H1 (cell line): ENCODE results near the gene ADO. TPM values are rescaled to one million over a fixed set of nuclear protein-coding genes. Genes with fewer than 3 reads are reported as not detected.

Experiments
- CTCF ChIA-PET: fragments of 300-600 bp; sonication (Branson Sonifier 250); formaldehyde crosslinking; loops from one replicate; lab custom pipeline; 2021; ENCODE audit not compliant: partially characterized antibody; lab: Charles Lee
- POLR2A ChIA-PET: fragments of 300-600 bp; sonication (Branson Sonifier 250); formaldehyde crosslinking; loops from one replicate; lab custom pipeline; 2021; ENCODE audit warnings: inconsistent platforms; ENCODE audit not compliant: partially characterized antibody; lab: Charles Lee
- DNase-seq, 2 experiments: peaks; one replicate each; pipeline versions ENCODE4 v3.0.0 to v3.0.0-alpha.2; 2010 to 2022; ENCODE audit warnings: low spot score in 2 of 2, low read depth in 1 of 2, mixed read lengths in 1 of 2
- FAIRE-seq: peaks from 2 replicates; lab custom pipeline; 2011; peaks lifted over from hg19 to GRCh38; lab: Jason Lieb, UNC
- H2AFZ ChIP-seq: 2 replicates; pipeline ENCODE4 v1.8.1; 2012; ENCODE audit warnings: low read length, inconsistent platforms
- H2AK5ac ChIP-seq: 2 replicates; pipeline ENCODE4 v1.6.1; 2013; ENCODE audit warnings: low read depth, low read length
- H2BK120ac ChIP-seq: replicated peaks from 2 replicates; pipeline ENCODE3; 2013; ENCODE audit warnings: low read depth, low read length, inconsistent platforms
- H2BK12ac ChIP-seq: 2 replicates; pipeline ENCODE4 v1.6.1; 2013; ENCODE audit warnings: low read depth, low read length
- H2BK15ac ChIP-seq: 2 replicates; pipeline ENCODE4 v1.6.1; 2013; ENCODE audit warnings: low read length
- H2BK20ac ChIP-seq: 2 replicates; pipeline ENCODE4 v1.6.1; 2013; ENCODE audit warnings: low read length
- H2BK5ac ChIP-seq: 2 replicates; pipeline ENCODE4 v1.6.1; 2013; ENCODE audit warnings: low read depth, low read length
- H3K14ac ChIP-seq: 2 replicates; pipeline ENCODE4 v1.6.1; 2013; ENCODE audit warnings: inconsistent platforms; ENCODE audit not compliant: insufficient read length
- H3K18ac ChIP-seq: 2 replicates; pipeline ENCODE4 v1.6.1; 2013; ENCODE audit warnings: low read length; ENCODE audit errors: extremely low read depth
- H3K23ac ChIP-seq: 2 replicates; pipeline ENCODE4 v1.6.1; 2013; ENCODE audit warnings: inconsistent platforms; ENCODE audit not compliant: insufficient read length
- H3K23me2 ChIP-seq: 2 replicates; pipeline ENCODE4 v1.6.1; 2013; ENCODE audit warnings: low read depth, low read length
- H3K27ac ChIP-seq: 2 replicates; pipeline ENCODE4 v1.6.1; 2011; ENCODE audit warnings: low read depth, low read length, inconsistent platforms
- H3K27me3 ChIP-seq, 4 experiments: replicated peaks in 1 of 4; 1 replicate in 1 of 4; 2 replicates in 3 of 4; pipeline versions ENCODE4 v1.6.1 to v1.8.1; 2011 to 2013; ENCODE audit warnings: low read length in 3 of 4, mild to moderate bottlenecking in 3 of 4, inconsistent platforms in 2 of 4, mixed read lengths in 2 of 4, moderate library complexity in 1 of 4; ENCODE audit not compliant: control insufficient read depth in 3 of 4, insufficient read depth in 3 of 4; ENCODE audit errors: extremely low read depth in 1 of 4
- H3K36me3 ChIP-seq, 4 experiments: 2 replicates each; pipeline versions ENCODE4 v1.6.1 to v1.8.1; 2011 to 2013; ENCODE audit warnings: mild to moderate bottlenecking in 4 of 4, low read length in 3 of 4, moderate library complexity in 2 of 4, control low read depth in 1 of 4, inconsistent platforms in 1 of 4; ENCODE audit not compliant: insufficient read depth in 4 of 4, control insufficient read depth in 2 of 4
- H3K4ac ChIP-seq: replicated peaks from 2 replicates; pipeline ENCODE3; 2013; ENCODE audit warnings: low read length, low read depth, mixed read lengths, inconsistent platforms; ENCODE audit not compliant: insufficient read length
- H3K4me1 ChIP-seq, 4 experiments: replicated peaks in 1 of 4; 1 replicate in 1 of 4; 2 replicates in 3 of 4; pipeline versions ENCODE4 v1.6.1 to v1.8.1; 2011 to 2013; ENCODE audit warnings: low read length in 3 of 4, inconsistent platforms in 2 of 4, mixed read lengths in 1 of 4; ENCODE audit not compliant: insufficient read depth in 4 of 4, control insufficient read depth in 3 of 4
- H3K4me2 ChIP-seq, 2 experiments: 2 replicates each; pipeline versions ENCODE4 v1.6.1 to v1.8.1; 2011 to 2013; ENCODE audit warnings: low read depth in 2 of 2, low read length in 2 of 2, control low read depth in 1 of 2, inconsistent platforms in 1 of 2, mild to moderate bottlenecking in 1 of 2; ENCODE audit not compliant: insufficient read depth in 1 of 2
- H3K4me3 ChIP-seq, 4 experiments: fragments of 200-600, 300-600 bp in 1 of 4; sonication (generic), shearing (Covaris generic), sonication (Bioruptor Twin) in 1 of 4; 2 replicates each; pipeline versions ENCODE4 v1.5.1 to v1.8.1; 2011 to 2016; ENCODE audit warnings: low read length in 4 of 4, low read depth in 3 of 4, control low read depth in 2 of 4, inconsistent platforms in 2 of 4, mild to moderate bottlenecking in 2 of 4, mixed read lengths in 1 of 4, moderate library complexity in 1 of 4; ENCODE audit not compliant: insufficient read depth in 2 of 4; ENCODE audit errors: extremely low read depth in 1 of 4
- H3K56ac ChIP-seq: replicated peaks from 2 replicates; pipeline ENCODE3; 2013; ENCODE audit warnings: low read depth, mild to moderate bottlenecking, mixed read lengths, low read length, inconsistent platforms; ENCODE audit not compliant: insufficient read length
- H3K79me1 ChIP-seq: 2 replicates; pipeline ENCODE4 v1.6.1; 2013; ENCODE audit warnings: low read depth, low read length, control low read depth
- H3K79me2 ChIP-seq, 2 experiments: 2 replicates each; pipeline versions ENCODE4 v1.6.1 to v1.8.1; 2012 to 2013; ENCODE audit warnings: low read length in 2 of 2, mild to moderate bottlenecking in 2 of 2, inconsistent platforms in 1 of 2; ENCODE audit not compliant: insufficient read depth in 2 of 2, control insufficient read depth in 1 of 2
- H3K9ac ChIP-seq, 4 experiments: replicated peaks in 1 of 4; 1 replicate in 1 of 4; 2 replicates in 3 of 4; pipeline versions ENCODE4 v1.6.1 to v1.8.1; 2011 to 2013; ENCODE audit warnings: low read depth in 3 of 4, low read length in 3 of 4, control low read depth in 2 of 4, mild to moderate bottlenecking in 2 of 4, moderate library complexity in 2 of 4, inconsistent platforms in 1 of 4; ENCODE audit errors: extremely low read depth in 1 of 4
- H3K9me3 ChIP-seq, 2 experiments: 2 replicates each; pipeline versions ENCODE4 v1.6.1 to v1.8.1; 2012 to 2013; ENCODE audit warnings: mild to moderate bottlenecking in 2 of 2, moderate library complexity in 2 of 2, control low read depth in 1 of 2, inconsistent platforms in 1 of 2, low read depth in 1 of 2, low read length in 1 of 2, mixed read lengths in 1 of 2; ENCODE audit not compliant: insufficient read depth in 2 of 2
- H4K20me1 ChIP-seq, 2 experiments: replicated peaks in 1 of 2; 2 replicates each; pipeline versions ENCODE3 to v1.8.1; 2011 to 2013; ENCODE audit warnings: inconsistent platforms in 2 of 2, low read length in 2 of 2, mild to moderate bottlenecking in 1 of 2; ENCODE audit not compliant: insufficient read depth in 2 of 2, control insufficient read depth in 1 of 2
- H4K5ac ChIP-seq: 2 replicates; pipeline ENCODE4 v1.6.1; 2013; ENCODE audit warnings: low read length, low read depth, mixed read lengths, inconsistent platforms; ENCODE audit not compliant: insufficient read length
- H4K8ac ChIP-seq: 2 replicates; pipeline ENCODE4 v1.8.0; 2013; ENCODE audit warnings: mild to moderate bottlenecking, moderate library complexity, low read length, inconsistent platforms; ENCODE audit not compliant: insufficient read depth; ENCODE audit errors: extremely low read depth
- H4K91ac ChIP-seq: replicated peaks from 2 replicates; pipeline ENCODE3; 2013; ENCODE audit warnings: low read length, mixed read lengths, inconsistent platforms; ENCODE audit not compliant: insufficient read length
- SRF ChIP-seq: IDR thresholded peaks from 2 replicates; pipeline ENCODE4 v1.6.1; 2011; ENCODE audit warnings: mild to moderate bottlenecking, low read depth, low read length, moderate library complexity
- TAF1 ChIP-seq: IDR thresholded peaks from 2 replicates; pipeline ENCODE4 v1.6.1; 2011; ENCODE audit warnings: mild to moderate bottlenecking, low read depth, low read length
- WGBS, 2 experiments: shearing (Covaris generic) in 1 of 2; methylation state at CpG; one replicate each; pipeline versions ENCODE4 v1.1.6 to v1.1.7; 2013 to 2015; ENCODE audit warnings: low lambda C conversion rate in 2 of 2, mixed read lengths in 2 of 2, inconsistent platforms in 1 of 2, low coverage in 1 of 2, missing lambda C conversion rate in 1 of 2; ENCODE audit not compliant: insufficient replicate concordance in 2 of 2, insufficient coverage in 1 of 2, insufficient read length in 1 of 2; ENCODE audit errors: extremely low coverage in 1 of 2, missing lambda C conversion rate in 1 of 2; 5-methylcytosine and 5-hydroxymethylcytosine counted together
- polyA plus RNA-seq, 7 experiments: library from polyadenylated mRNA; depleted of rRNA in 3 of 7; stranded (reverse) in 5 of 7; unstranded in 2 of 7; fragments of >200 nt in 5 of 7; fragments of 200-250 nt in 2 of 7; gene quantifications; 1 replicate in 5 of 7; 2 replicates in 1 of 7; 4 replicates in 1 of 7; pipeline versions ENCODE4 v1.2.1 to v1.2.3, GENCODE V29; 2011 to 2013; ENCODE audit warnings: missing spikeins in 2 of 7, mixed read lengths in 2 of 7
- total RNA-seq: library from RNA; stranded (reverse); fragmentation: NEBNext Ultra II Directional; extraction: Animal tissue kit (Norgen Biotek cat#: 25700); gene quantifications from 2 replicates; pipeline ENCODE4 v1.2.1, GENCODE V29; 2021

ADO gene
- total and polyA plus RNA-seq, 2 of the 8 experiments (the other 6 are each of a cell fraction or from before 2014, with no cell fraction given), result 18.7 to 27.9 TPM

GRCh38 chr10:62843600-62843999, 39.1 kb downstream of the ADO start:
- no peak overlapping the region for H3K23ac ChIP-seq
- no peak overlapping the region for H4K91ac ChIP-seq
- H3K4ac ChIP-seq, result no peak overlapping the region
- no peaks in the 10 kb centered on the region for H3K4me1 ChIP-seq
- H3K4me3 ChIP-seq, result no peak overlapping the region
- TF ChIP-seq TAF1, result no peak
- TF ChIP-seq SRF, result peak; percentile 31; the same call in 1 of the 2 replicates
- no peaks in the 10 kb centered on the region for H3K23me2 ChIP-seq
- no peak overlapping the region for H2AK5ac ChIP-seq
- H3K14ac ChIP-seq, result no peak overlapping the region
- no peaks in the 10 kb centered on the region for H4K20me1 ChIP-seq
- H3K56ac ChIP-seq, result no peak overlapping the region
- POLR2A ChIA-PET, result interaction anchor here (0.6 kb wide), 1 partner anchor 267 kb away, joined by 4 read pairs; no protein-coding TSS in a partner anchor
- no peaks in the 10 kb centered on the region for H3K36me3 ChIP-seq
- H3K79me1 ChIP-seq, result no peaks in the 10 kb centered on the region
- H2AFZ ChIP-seq, result no peak overlapping the region
- H2BK15ac ChIP-seq, result no peak overlapping the region
- H2BK5ac ChIP-seq, result no peak overlapping the region
- no peak overlapping the region for H3K27ac ChIP-seq
- no peak overlapping the region for H4K5ac ChIP-seq
- H3K9me3 ChIP-seq, result no peaks in the 10 kb centered on the region
- H2BK12ac ChIP-seq, result no peak overlapping the region
- no peak overlapping the region for H3K9ac ChIP-seq
- CTCF ChIA-PET, result interaction anchor here (1.0 to 2.0 kb wide), 7 partner anchors 8 to 282 kb away, joined by 3 to 7 read pairs (median 3); partner anchors contain the start of gene ADO
- H3K27me3 ChIP-seq, result no peaks in the 10 kb centered on the region
- FAIRE-seq (no peak), DNase-seq (no peak)
- H3K4me2 ChIP-seq, result no peak overlapping the region
- H3K18ac ChIP-seq, result no peak overlapping the region
- no peak overlapping the region for H2BK20ac ChIP-seq
- no peak overlapping the region for H4K8ac ChIP-seq
- H2BK120ac ChIP-seq, result no peak overlapping the region
- H3K79me2 ChIP-seq, result no peaks in the 10 kb centered on the region
- 90% methylated on average over 3 of the region's 3 CpGs; no CpG with 5 or more reads in 1 of the 2 experiments for WGBS, 2 experiments
